Tibial nerve (tissue), 4 donors: ENCODE data around the gene TANC1.

Experiments
- CTCF ChIP-seq, 5 experiments: fragments of 200-600 bp in 3 of 5; fragments of 450-650 bp in 2 of 5; sonication (generic) in 3 of 5; IDR thresholded peaks; one replicate each; pipeline ENCODE4 v1.5.1; 2016 to 2019; ENCODE audit warnings: antibody characterized with exemption in 5 of 5, mild to moderate bottlenecking in 3 of 5, moderate library complexity in 2 of 5
- EP300 ChIP-seq, 2 donors: sonication (generic); formaldehyde crosslinking; IDR thresholded peaks; one replicate each; pipeline ENCODE4 v1.6.1; 2017; ENCODE audit warnings: antibody characterized with exemption in 2 of 2, mild to moderate bottlenecking in 1 of 2
- POLR2A ChIP-seq, 2 donors: fragments of 450-650 bp; IDR thresholded peaks; one replicate each; pipeline ENCODE4 v1.6.1; 2017; ENCODE audit warnings: antibody characterized with exemption in 2 of 2, mild to moderate bottlenecking in 2 of 2, moderate library complexity in 2 of 2

- TF ChIP-seq CTCF (IDR thresholded peaks at IDR 0.05), result no peak
- TF ChIP-seq POLR2A (IDR thresholded peaks at IDR 0.05), result no peak
- no peak for TF ChIP-seq EP300 (IDR thresholded peaks at IDR 0.05)
Measured at GRCh38 chr2:159109517-159109916, 141.1 kb downstream of the TANC1 start.
